ENCODE data around the gene FLVCR1.
"Not testable (repeated sequence)": the region's sequence is repeated elsewhere in the genome, so short reads cannot be mapped to it uniquely, and the experiment has no call there.

Gene FLVCR1

GRCh38 chr1:212860713-212861581 is 2.9 kb downstream of the FLVCR1 start:
- DNase-seq: peak; percentile 87

- DNase-seq: no peak
Measured at GRCh38 chr1:212862111-212862690, 4.1 kb downstream of the FLVCR1 start.

- not testable (repeated sequence) for DNase-seq
Measured at GRCh38 chr1:212863345-212863744, 5.3 kb downstream of the FLVCR1 start.

GRCh38 chr1:212864201-212864600 is 6.1 kb downstream of the FLVCR1 start:
- no peak for DNase-seq

- no peak for DNase-seq
Measured at GRCh38 chr1:212867192-212867591, 9.1 kb downstream of the FLVCR1 start.

GRCh38 chr1:212871976-212872375 is 13.9 kb downstream of the FLVCR1 start:
- no peak for DNase-seq

GRCh38 chr1:212873518-212873917 is 15.4 kb downstream of the FLVCR1 start:
- no peak for DNase-seq

GRCh38 chr1:212878418-212878817 is 20.3 kb downstream of the FLVCR1 start:
- no peak for DNase-seq

- DNase-seq: no peak
Measured at GRCh38 chr1:212879947-212880690, 22.0 kb downstream of the FLVCR1 start.

- no peak for DNase-seq
Measured at GRCh38 chr1:212884592-212884991, 26.5 kb downstream of the FLVCR1 start.

GRCh38 chr1:212892108-212892507 is 34.0 kb downstream of the FLVCR1 start:
- no peak for DNase-seq

GRCh38 chr1:212899845-212900244 is 41.8 kb downstream of the FLVCR1 start:
- DNase-seq: no peak

GRCh38 chr1:212901290-212901689 is 43.2 kb downstream of the FLVCR1 start:
- no peak for DNase-seq

GRCh38 chr1:212902054-212902453 is 44.0 kb downstream of the FLVCR1 start:
- no peak for DNase-seq

- DNase-seq: no peak
Measured at GRCh38 chr1:212903664-212904063, 45.6 kb downstream of the FLVCR1 start.

- DNase-seq: not testable (repeated sequence)
Measured at GRCh38 chr1:212908071-212908470, 50.0 kb downstream of the FLVCR1 start.

- no peak for DNase-seq
Measured at GRCh38 chr1:212908971-212909370, 50.9 kb downstream of the FLVCR1 start.

- no peak for DNase-seq
Measured at GRCh38 chr1:212909652-212910063, 51.6 kb downstream of the FLVCR1 start.

GRCh38 chr1:212910213-212910612 is 52.1 kb downstream of the FLVCR1 start:
- not testable (repeated sequence) for DNase-seq

GRCh38 chr1:212913638-212914037 is 55.6 kb downstream of the FLVCR1 start:
- not testable (repeated sequence) for DNase-seq

GRCh38 chr1:212914110-212914509 is 56.0 kb downstream of the FLVCR1 start:
- not testable (repeated sequence) for DNase-seq

- DNase-seq: no peak
Measured at GRCh38 chr1:212914789-212915188, 56.7 kb downstream of the FLVCR1 start.

GRCh38 chr1:212915245-212916091 is 57.4 kb downstream of the FLVCR1 start:
- DNase-seq: peak; percentile 59
